GM12874 (cell line): ENCODE results near the gene PIGM.
A peak's percentile ranks its signal among the peaks of the same experiment; 100 is the strongest.

ENCODE experiments used
- CTCF ChIP-seq: IDR thresholded peaks from 2 replicates; pipeline ENCODE4 v1.5.1; 2011; ENCODE audit warnings: low read depth, mild to moderate bottlenecking, control low read depth, low read length, moderate library complexity; ENCODE audit not compliant: insufficient read depth

Gene PIGM

GRCh38 chr1:160031365-160032164 lies at the start of gene PIGM:
TSS of gene PIGM (minus strand) at chr1:160031990. CDS start at chr1:160031739, 251 bp downstream.
- TF ChIP-seq CTCF = no peak

GRCh38 chr1:160081261-160081936 lies 49.6 kb upstream of the PIGM start, which contains the start of gene KCNJ9:
TSS of gene KCNJ9 (plus strand) at chr1:160081538. CDS start at chr1:160084031, 2,493 bp downstream.
- no peak for TF ChIP-seq CTCF

GRCh38 chr1:160080381-160081100 lies 48.8 kb upstream of the PIGM start:
- TF ChIP-seq CTCF = no peak

- no peak for TF ChIP-seq CTCF
Measured at GRCh38 chr1:160079448-160079847, 47.7 kb upstream of the PIGM start.

GRCh38 chr1:160078512-160079195 lies 46.9 kb upstream of the PIGM start:
- peak; percentile 94 for TF ChIP-seq CTCF

GRCh38 chr1:160077486-160077885 lies 45.7 kb upstream of the PIGM start:
- TF ChIP-seq CTCF = no peak

- TF ChIP-seq CTCF = no peak
Measured at GRCh38 chr1:160076295-160076694, 44.5 kb upstream of the PIGM start.
